ENCODE results near the gene ANKDD1B. TPM values are rescaled to one million over a fixed set of nuclear protein-coding genes. Genes with fewer than 3 reads are reported as not detected.

Gene ANKDD1B
- total and polyA plus RNA-seq, 2 of the 13 experiments (the other 11 are each of a cell fraction or from before 2014, with no cell fraction given): 0.12 to 0.27 TPM

DNA sequence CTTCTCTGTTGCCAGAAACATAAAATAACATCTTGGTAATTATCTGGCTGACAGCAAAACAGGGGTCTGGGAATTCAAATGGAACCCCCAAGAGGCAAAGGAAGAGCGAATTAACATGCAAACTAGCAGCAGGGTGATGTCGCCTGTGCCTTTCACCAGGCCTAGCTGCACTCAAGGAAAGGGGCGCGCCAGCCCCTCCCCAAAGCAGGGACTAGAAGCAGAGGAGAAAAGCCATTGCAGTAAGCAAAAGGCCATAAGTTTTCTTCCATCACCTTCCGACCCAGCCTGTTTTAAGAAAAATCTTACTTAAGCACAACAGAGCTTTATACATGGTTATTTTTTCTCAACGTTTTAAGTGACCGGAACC is 105.4 kb downstream of the ANKDD1B start:
- Histone ChIP-seq H3K27me3 (ENCODE audit: control insufficient read depth in 1 of 2, insufficient read depth in 2 of 2, low read length in 2 of 2) (no peaks in the 10 kb centered on the region), H2AFZ (ENCODE audit: low read length) (peak overlapping the region; percentile 1), H3K36me3 (replicated peaks in 1 of 2; ENCODE audit: control insufficient read depth in 1 of 2, insufficient read depth in 2 of 2, low read length in 2 of 2) (peaks cover 0 to 6% of the 10 kb centered on the region in 2 experiments; a peak in 1 of 5 replicates), H3K27ac (ENCODE audit: extremely low read length, insufficient read depth, low read length) (peak overlapping the region; percentile 83), H3K4me1 (ENCODE audit: insufficient read depth, low read length) (peaks cover 38% of the 10 kb centered on the region), H3K9ac (ENCODE audit: insufficient read depth, low read depth, low read length) (peak overlapping the region; percentile 75), H3K9me3 (ENCODE audit: low read length) (no peaks in the 10 kb centered on the region), H4K20me1 (ENCODE audit: insufficient read depth, low read length) (no peaks in the 10 kb centered on the region), H3K79me2 (ENCODE audit: insufficient read depth, low read length) (peaks cover 14% of the 10 kb centered on the region), H3K4me3 (replicated peaks in 1 of 3; ENCODE audit: insufficient read depth in 1 of 3, low read depth in 2 of 3, low read length in 3 of 3) (peak overlapping the region; percentile 87 to 97 (median 97)), H3K4me2 (ENCODE audit: low read depth, low read length) (peak overlapping the region; percentile 77)
- TSS peak; percentile 71 for BruUV-seq (replicated peaks)
- ChIA-PET POLR2A (interaction anchor here (1.1 to 1.5 kb wide), 6 partner anchors 10 to 497 kb away, joined by 3 to 5 read pairs (median 4); partner anchors contain the start of gene HMGCR), CTCF (ENCODE audit: low intra/inter-chr PET ratio, low total read pairs) (no interaction called here)
- WGBS (ENCODE audit: low lambda C conversion rate): 0% methylated on average over 7 of the region's 7 CpGs
- in situ Hi-C loops (cut with HindIII; ENCODE audit: extremely low pct_ligation_motif_present, low pct_unique_long_range_greater_than_20kb): no loop called here
- ATAC-seq (peak; percentile 26), DNase-seq (ENCODE audit: low spot score) (no peak), FAIRE-seq (no peak)
- intact Hi-C loops (cut with micrococcal nuclease; ENCODE audit: unreplicated experiment): no loop called here
- peak; percentile 20; the same call in 1 of the 2 replicates for TF ChIP-seq ZFX (CRISPR knock-in tag; IDR thresholded peaks at IDR 0.05; ENCODE audit: low read depth)
- no peak for TF ChIP-seq ZBTB42 (CRISPR knock-in tag; IDR thresholded peaks at IDR 0.05)
- TF ChIP-seq RAD51 (IDR thresholded peaks at IDR 0.05; ENCODE audit: borderline replicate concordance): no peak
- no peak for TF ChIP-seq ZBED4 (CRISPR knock-in tag; IDR thresholded peaks at IDR 0.05; ENCODE audit: borderline replicate concordance)
- TF ChIP-seq DZIP1 (CRISPR knock-in tag; IDR thresholded peaks at IDR 0.05): no peak
- no peak for TF ChIP-seq CREB1 (IDR thresholded peaks at IDR 0.05)
- no peak for TF ChIP-seq CREB1 (CRISPR knock-in tag; IDR thresholded peaks at IDR 0.05)
- TF ChIP-seq YY1 (IDR thresholded peaks at IDR 0.05; ENCODE audit: insufficient read depth, insufficient replicate concordance, low read depth, low read length): no peak
- TF ChIP-seq TAF15 (IDR thresholded peaks at IDR 0.05; ENCODE audit: low read depth, low read length, poor library complexity, severe bottlenecking): no peak
- TF ChIP-seq ZNF816 (CRISPR knock-in tag; IDR thresholded peaks at IDR 0.05; ENCODE audit: borderline replicate concordance): no peak
- no peak for TF ChIP-seq SIN3B (IDR thresholded peaks at IDR 0.05; ENCODE audit: low read length)
- TF ChIP-seq AHR (CRISPR knock-in tag; IDR thresholded peaks at IDR 0.05): no peak
- TF ChIP-seq, protein P1, sequence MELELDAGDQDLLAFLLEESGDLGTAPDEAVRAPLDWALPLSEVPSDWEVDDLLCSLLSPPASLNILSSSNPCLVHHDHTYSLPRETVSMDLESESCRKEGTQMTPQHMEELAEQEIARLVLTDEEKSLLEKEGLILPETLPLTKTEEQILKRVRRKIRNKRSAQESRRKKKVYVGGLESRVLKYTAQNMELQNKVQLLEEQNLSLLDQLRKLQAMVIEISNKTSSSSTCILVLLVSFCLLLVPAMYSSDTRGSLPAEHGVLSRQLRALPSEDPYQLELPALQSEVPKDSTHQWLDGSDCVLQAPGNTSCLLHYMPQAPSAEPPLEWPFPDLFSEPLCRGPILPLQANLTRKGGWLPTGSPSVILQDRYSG (CRISPR knock-in tag; IDR thresholded peaks at IDR 0.05): no peak
- no peak for TF ChIP-seq KDM5A (IDR thresholded peaks at IDR 0.05; ENCODE audit: borderline replicate concordance, low read length)
- TF ChIP-seq ZNF570 (CRISPR knock-in tag; IDR thresholded peaks at IDR 0.05; ENCODE audit: borderline replicate concordance): no peak
- TF ChIP-seq TCF7L2 (IDR thresholded peaks at IDR 0.05; ENCODE audit: low read depth, low read length): no peak
- TF ChIP-seq ZNF879 (CRISPR knock-in tag; IDR thresholded peaks at IDR 0.05): no peak
- TF ChIP-seq ZFY (CRISPR knock-in tag; IDR thresholded peaks at IDR 0.05): peak; percentile 9; the same call in 1 of the 2 replicates
- 0 out of 2 replicates have a peak, but pooled peaks have one; percentile 2 for TF ChIP-seq TOPORS (CRISPR knock-in tag; IDR thresholded peaks at IDR 0.05)
